Motor neuron (in vitro differentiated cells): ENCODE measurements around the gene TAB2. TPM values are rescaled to one million over a fixed set of nuclear protein-coding genes. Genes with fewer than 3 reads are reported as not detected.

Experiments used
- ATAC-seq, 8 experiments: fragments of 200-7000 bp; cut with Tn5 transposase; replicated peaks in 6 of 8; 2 replicates each; pipeline ENCODE4 v1.8.0; 2021; ENCODE audit warnings: mild to moderate bottlenecking in 8 of 8, moderate library complexity in 8 of 8
- H3K27ac ChIP-seq, 2 donors: fragments of 250-450 bp; sonication (Bioruptor Pico); 2 replicates each; pipeline ENCODE4 v1.9.0; 2021; ENCODE audit warnings: antibody characterized with exemption in 2 of 2, mild to moderate bottlenecking in 2 of 2, moderate library complexity in 1 of 2
- H3K4me1 ChIP-seq, 2 donors: fragments of 250-450 bp; sonication (Bioruptor Pico); replicated peaks in 1 of 2; 2 replicates each; pipeline ENCODE4 v1.6.1; 2021; ENCODE audit warnings: antibody characterized with exemption in 2 of 2, mild to moderate bottlenecking in 2 of 2, moderate library complexity in 1 of 2
- H3K4me3 ChIP-seq, 5 donors: fragments of 250-450 bp; sonication (Bioruptor Pico); 2 replicates each; pipeline ENCODE4 v1.9.0; 2021; ENCODE audit warnings: antibody characterized with exemption in 5 of 5, mild to moderate bottlenecking in 5 of 5, moderate library complexity in 4 of 5
- WGBS, 10 experiments: fragments of 450-650 bp; shearing (Covaris generic); methylation state at CpG; one replicate each; pipeline ENCODE4 v1.0.0; 2022; 5-methylcytosine and 5-hydroxymethylcytosine counted together
- in situ Hi-C, 9 experiments: fragments of 400-800 bp; cut with MboI; loops; one replicate each; pipeline ENCODE4 v1.15.0; 2021; ENCODE audit warnings: low sequenced_read_pairs in 9 of 9, low pct_unique_long_range_greater_than_20kb in 2 of 9; ENCODE audit not compliant: unreplicated experiment in 9 of 9
- total RNA-seq, 8 experiments: library from RNA; unstranded; fragments of 300-600 nt; gene quantifications; 2 replicates each; pipeline versions ENCODE4 v1.2.3 to v1.2.4, GENCODE V29; 2022

TAB2 gene
- total RNA-seq, 8 experiments from 2014 or later = 17.3 to 47.0 (median 24.7) TPM

GRCh38 chr6:149289192-149289781, 28.2 kb upstream of the TAB2 start:
- 0 to 100% (median 80%) methylated on average over 1 to 4 of the region's 4 CpGs; no CpG with 5 or more reads in 1 of the 10 experiments for WGBS, 10 experiments
- Histone ChIP-seq H3K4me3 (no peak overlapping the region), H3K4me1 (no peaks in the 10 kb centered on the region), H3K27ac (no peak overlapping the region)
- in situ Hi-C loops = no loop called here
- no peak for ATAC-seq

DNA sequence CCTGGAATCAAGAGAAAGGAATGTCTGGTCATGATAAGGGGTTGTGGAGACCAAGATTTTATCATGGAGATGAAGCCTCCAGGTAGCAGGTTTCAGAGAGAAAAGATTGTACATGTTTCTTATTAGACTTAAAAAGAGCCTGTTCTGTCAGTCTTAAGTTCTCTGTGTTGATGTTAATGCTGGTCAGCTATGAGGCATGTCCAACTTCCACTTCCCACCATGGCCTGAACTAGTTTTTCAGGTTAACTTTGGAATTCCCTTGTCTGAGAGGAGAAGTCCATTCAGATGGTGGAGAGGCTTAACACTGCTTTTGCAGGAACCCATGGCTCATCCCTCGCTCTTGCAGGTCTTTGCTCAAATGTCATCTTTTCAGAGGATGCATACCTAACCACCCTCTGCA, 27.5 kb upstream of the TAB2 start:
- in situ Hi-C loops = no loop called here
- ATAC-seq = no peak
- no peak overlapping the region for H3K4me3 ChIP-seq
- no peaks in the 10 kb centered on the region for H3K4me1 ChIP-seq
- WGBS, 10 experiments = 78 to 100% (median 100%) methylated on average over 1 of the region's 1 CpG; no CpG with 5 or more reads in 2 of the 10 experiments
- H3K27ac ChIP-seq = no peak overlapping the region

- no peak overlapping the region for H3K4me3 ChIP-seq
- 71 to 100% (median 100%) methylated on average over 1 of the region's 1 CpG; no CpG with 5 or more reads in 3 of the 10 experiments for WGBS, 10 experiments
- ATAC-seq = peak in 3 of 8 experiments; percentile 25 to 67 (median 32)
- no peaks in the 10 kb centered on the region for H3K4me1 ChIP-seq
- no peak overlapping the region for H3K27ac ChIP-seq
- in situ Hi-C loops = no loop called here
Observed at GRCh38 chr6:149293244-149293643, 24.3 kb upstream of the TAB2 start.

GRCh38 chr6:149300563-149300962, 16.9 kb upstream of the TAB2 start:
- no peak for ATAC-seq
- Histone ChIP-seq H3K4me3 (no peak overlapping the region), H3K4me1 (no peaks in the 10 kb centered on the region), H3K27ac (no peak overlapping the region)
- WGBS, 10 experiments = 80 to 100% (median 100%) methylated on average over 1 of the region's 1 CpG; no CpG with 5 or more reads in 6 of the 10 experiments
- in situ Hi-C loops = loop anchor here in 1 of 9 experiments (25.0 kb wide), 1 partner anchor 213 kb away; no protein-coding TSS in a partner anchor

DNA sequence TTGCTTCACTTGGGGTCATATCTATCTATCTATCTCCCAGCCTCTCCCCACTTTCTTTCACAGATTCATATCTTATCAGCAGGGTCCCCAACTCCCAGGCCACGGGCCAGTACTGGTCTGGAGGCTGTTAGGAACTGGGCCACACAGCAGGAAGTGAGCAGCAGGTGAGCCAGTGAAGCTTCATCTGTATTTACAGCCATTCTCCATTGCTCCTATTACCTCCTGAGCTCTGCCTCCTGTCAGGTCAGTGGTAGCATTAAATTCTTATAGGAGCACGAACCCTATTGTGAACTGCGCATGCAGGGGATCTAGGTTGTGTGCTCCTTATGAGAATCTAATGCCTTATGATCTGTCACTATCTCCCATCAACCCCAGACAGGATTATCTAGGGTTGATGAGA, 14.8 kb upstream of the TAB2 start:
- in situ Hi-C loops = loop anchor here in 1 of 9 experiments (25.0 kb wide), 1 partner anchor 215 kb away; no protein-coding TSS in a partner anchor
- H3K4me3 ChIP-seq = no peak overlapping the region
- H3K27ac ChIP-seq = no peak overlapping the region
- ATAC-seq = no peak
- WGBS, 10 experiments = 11 to 100% (median 76%) methylated on average over 1 to 3 of the region's 3 CpGs; no CpG with 5 or more reads in 2 of the 10 experiments
- H3K4me1 ChIP-seq = no peaks in the 10 kb centered on the region

GRCh38 chr6:149303468-149303867, 14.0 kb upstream of the TAB2 start:
- 0 to 89% (median 40%) methylated on average over 1 of the region's 1 CpG; no CpG with 5 or more reads in 2 of the 10 experiments for WGBS, 10 experiments
- no peak for ATAC-seq
- H3K4me1 ChIP-seq = no peaks in the 10 kb centered on the region
- H3K27ac ChIP-seq = no peak overlapping the region
- H3K4me3 ChIP-seq = no peak overlapping the region
- in situ Hi-C loops = loop anchor here in 1 of 9 experiments (25.0 kb wide), 1 partner anchor 216 kb away; no protein-coding TSS in a partner anchor

DNA sequence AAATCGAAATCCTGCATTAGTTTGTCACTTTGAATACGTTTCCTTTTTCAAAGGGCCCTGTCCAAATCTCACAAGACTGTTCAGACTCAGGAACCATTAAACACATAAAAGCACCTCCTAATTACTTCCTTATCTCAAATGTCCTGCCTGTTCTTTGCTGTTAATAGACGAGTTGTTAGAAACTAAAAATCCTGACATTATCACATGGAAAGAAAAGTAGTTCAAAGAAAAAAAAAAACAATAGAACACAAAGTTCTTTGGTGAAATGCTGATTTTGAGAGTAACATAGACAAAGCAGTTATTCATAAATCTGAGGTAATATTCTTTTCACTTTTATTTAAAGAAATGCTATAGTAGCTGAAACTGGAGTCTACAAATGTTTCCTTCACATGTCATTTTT, 12.1 kb upstream of the TAB2 start:
- WGBS, 10 experiments = 42 to 100% (median 80%) methylated on average over 1 to 3 of the region's 3 CpGs; no CpG with 5 or more reads in 1 of the 10 experiments
- no peak overlapping the region for H3K27ac ChIP-seq
- no peaks in the 10 kb centered on the region for H3K4me1 ChIP-seq
- no peak for ATAC-seq
- in situ Hi-C loops = loop anchor here in 1 of 9 experiments (25.0 kb wide), 1 partner anchor 218 kb away; no protein-coding TSS in a partner anchor
- no peak overlapping the region for H3K4me3 ChIP-seq

- Histone ChIP-seq H3K27ac (no peak overlapping the region), H3K4me1 (no peaks in the 10 kb centered on the region), H3K4me3 (no peak overlapping the region)
- in situ Hi-C loops = loop anchor here in 1 of 9 experiments (25.0 kb wide), 1 partner anchor 220 kb away; no protein-coding TSS in a partner anchor
- no peak for ATAC-seq
- WGBS, 10 experiments = 0 to 80% (median 53%) methylated on average over 1 to 3 of the region's 3 CpGs; no CpG with 5 or more reads in 2 of the 10 experiments
Observed at GRCh38 chr6:149306967-149307366, 10.5 kb upstream of the TAB2 start.

DNA sequence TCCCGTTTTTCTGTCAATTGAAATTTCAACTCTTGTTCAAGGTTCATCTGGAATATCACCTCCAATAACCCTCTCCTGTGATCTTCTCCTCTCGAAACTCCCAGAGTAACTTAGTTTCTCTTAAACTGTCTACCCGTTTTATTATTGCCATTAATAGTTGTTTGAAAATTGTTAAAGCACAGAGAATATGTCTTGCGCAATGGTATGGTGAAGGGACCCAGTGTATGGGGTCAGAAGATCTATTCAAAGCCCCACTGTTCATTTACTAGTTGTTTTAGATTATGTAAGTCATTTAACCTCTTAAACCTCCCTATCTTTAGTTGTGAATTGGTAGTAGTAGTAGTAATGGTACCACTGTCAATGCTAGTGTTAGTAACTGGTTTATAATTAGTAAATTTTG, 6.2 kb upstream of the TAB2 start:
- in situ Hi-C loops = loop anchor here in 1 of 9 experiments (25.0 kb wide), 1 partner anchor 224 kb away; no protein-coding TSS in a partner anchor
- Histone ChIP-seq H3K27ac (no peak overlapping the region), H3K4me1 (no peaks in the 10 kb centered on the region), H3K4me3 (no peak overlapping the region)
- no peak for ATAC-seq
- 36 to 96% (median 75%) methylated on average over 2 to 4 of the region's 4 CpGs for WGBS, 10 experiments

DNA sequence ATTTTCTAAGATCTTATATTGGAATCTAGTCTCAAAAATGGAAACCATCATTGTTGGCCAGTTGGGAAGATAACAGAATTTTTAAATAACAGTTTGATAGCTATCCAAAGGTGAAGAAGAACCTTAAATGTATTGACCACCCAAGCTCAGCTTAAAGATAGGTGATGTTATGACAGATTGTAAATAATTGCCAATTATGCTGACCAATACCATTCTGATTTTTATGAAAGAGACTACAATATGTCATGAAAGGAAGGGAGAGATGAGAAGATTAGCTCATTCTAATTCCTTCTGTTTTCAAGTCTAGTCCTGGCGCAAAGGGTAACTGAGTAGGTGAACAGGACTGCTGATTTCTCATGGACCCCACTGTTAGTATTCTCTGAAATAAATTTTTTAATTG, 5.7 kb upstream of the TAB2 start:
- 86 to 100% (median 88%) methylated on average over 1 of the region's 1 CpG; no CpG with 5 or more reads in 5 of the 10 experiments for WGBS, 10 experiments
- ATAC-seq = no peak
- in situ Hi-C loops = loop anchor here in 1 of 9 experiments (25.0 kb wide), 1 partner anchor 224 kb away; no protein-coding TSS in a partner anchor
- no peak overlapping the region for H3K4me3 ChIP-seq
- H3K4me1 ChIP-seq = no peaks in the 10 kb centered on the region
- no peak overlapping the region for H3K27ac ChIP-seq

DNA sequence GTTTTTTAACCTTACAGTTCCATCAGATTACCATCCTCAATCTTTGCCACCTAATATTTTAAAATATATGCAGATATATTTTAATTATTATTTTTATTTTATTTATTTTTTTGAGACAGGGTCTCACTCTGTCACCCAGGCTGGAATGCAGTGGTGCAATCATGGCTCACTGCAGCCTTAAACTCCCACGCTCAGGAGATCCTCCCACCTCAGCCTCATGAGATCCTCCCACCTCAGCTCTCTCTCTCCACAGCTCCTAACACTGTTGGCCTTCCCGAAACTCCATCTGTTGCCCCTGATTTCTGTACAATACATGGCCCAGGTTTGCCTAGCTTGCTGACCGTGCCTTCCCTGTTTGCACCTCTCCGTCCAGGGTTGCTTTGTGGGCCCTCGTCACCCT, 4.4 kb upstream of the TAB2 start:
- no peak for ATAC-seq
- Histone ChIP-seq H3K27ac (no peak overlapping the region), H3K4me3 (no peak overlapping the region), H3K4me1 (no peaks in the 10 kb centered on the region)
- in situ Hi-C loops = loop anchor here in 1 of 9 experiments (25.0 kb wide), 1 partner anchor 226 kb away; no protein-coding TSS in a partner anchor
- WGBS, 10 experiments = 52 to 100% (median 83%) methylated on average over 2 to 4 of the region's 5 CpGs; no CpG with 5 or more reads in 1 of the 10 experiments

DNA sequence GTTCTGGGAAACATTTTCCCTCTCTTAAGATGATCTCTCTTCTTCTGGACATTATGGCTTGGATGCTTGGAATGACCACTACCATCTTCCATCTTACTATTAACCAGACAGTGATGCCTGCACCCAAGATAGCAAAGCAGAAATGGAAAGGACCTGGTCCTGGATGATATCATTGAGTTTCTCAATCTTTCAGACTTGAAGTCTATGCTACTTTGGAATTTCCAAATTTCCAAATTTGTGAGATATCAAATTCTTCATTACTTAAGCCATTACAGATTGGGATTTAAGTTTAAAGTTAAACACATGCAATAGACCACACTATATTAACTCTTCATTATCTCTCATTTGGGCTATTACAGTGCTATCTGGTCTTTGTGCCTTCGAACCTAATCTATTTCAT, 3.7 kb upstream of the TAB2 start:
- ATAC-seq = no peak
- 71 to 100% (median 96%) methylated on average over 1 of the region's 1 CpG for WGBS, 10 experiments
- H3K27ac ChIP-seq = no peak overlapping the region
- no peak overlapping the region for H3K4me3 ChIP-seq
- in situ Hi-C loops = loop anchor here in 1 of 9 experiments (25.0 kb wide), 1 partner anchor 227 kb away; no protein-coding TSS in a partner anchor
- H3K4me1 ChIP-seq = no peaks in the 10 kb centered on the region

DNA sequence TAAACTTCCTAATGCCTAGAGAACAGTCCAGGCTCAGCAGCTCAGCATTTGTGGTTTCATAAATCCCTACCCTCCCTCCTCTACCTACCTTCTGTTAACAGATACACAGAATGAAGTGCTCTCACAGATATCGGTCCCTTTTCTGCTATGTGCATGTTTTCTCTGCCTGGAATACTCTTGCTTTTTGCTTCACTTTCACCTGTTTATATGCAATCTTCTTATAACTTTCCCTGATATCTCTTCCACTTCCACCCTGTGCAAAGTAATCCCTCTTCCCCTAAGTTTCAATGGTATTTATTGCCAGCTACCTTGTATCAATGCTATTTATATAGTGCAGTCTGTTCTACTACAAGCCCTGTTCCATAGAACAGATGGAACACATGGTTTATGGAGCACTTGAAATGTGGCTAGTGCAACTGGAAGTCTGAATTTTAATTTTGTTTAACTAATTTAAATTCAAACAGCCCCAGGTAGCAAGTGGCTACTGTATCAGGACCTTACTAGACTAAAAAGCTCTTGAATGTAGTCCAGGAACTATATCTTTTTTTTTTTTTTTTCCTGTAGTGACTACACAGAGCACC, 3.1 kb upstream of the TAB2 start:
- 67 to 100% (median 100%) methylated on average over 1 of the region's 1 CpG; no CpG with 5 or more reads in 3 of the 10 experiments for WGBS, 10 experiments
- no peak for ATAC-seq
- H3K4me1 ChIP-seq = no peaks in the 10 kb centered on the region
- no peak overlapping the region for H3K4me3 ChIP-seq
- H3K27ac ChIP-seq = no peak overlapping the region
- in situ Hi-C loops = loop anchor here in 1 of 9 experiments (25.0 kb wide), 1 partner anchor 227 kb away; no protein-coding TSS in a partner anchor
